Esophagus squamous epithelium (tissue), 5 donors: Measurements from ENCODE around the gene C10orf95. TPM values are rescaled to one million over a fixed set of nuclear protein-coding genes. Genes with fewer than 3 reads are reported as not detected.
"Not testable (repeated sequence)": the region's sequence is repeated elsewhere in the genome, so short reads cannot be mapped to it uniquely, and the experiment has no call there.

ENCODE experiments used
- DNase-seq: peaks from one replicate; lab custom pipeline; 2025; lab: John Stamatoyannopoulos, UW
- H3K27ac ChIP-seq, 4 donors: fragments of 200-600 bp; sonication (generic); one replicate each; pipeline ENCODE4 v1.5.1; 2016 to 2019; ENCODE audit warnings: mild to moderate bottlenecking in 1 of 4
- H3K27me3 ChIP-seq, 4 donors: fragments of 200-600 bp; sonication (generic); 1 replicate in 3 of 4; 2 replicates in 1 of 4; pipeline versions ENCODE4 v1.5.1 to v1.6.0; 2017 to 2021; ENCODE audit warnings: antibody characterized with exemption in 1 of 4
- H3K36me3 ChIP-seq, 3 donors: fragments of 200-600 bp; sonication (generic); one replicate each; pipeline ENCODE4 v1.5.1; 2016 to 2019
- H3K4me1 ChIP-seq, 3 donors: fragments of 200-600 bp; sonication (generic); one replicate each; pipeline ENCODE4 v1.5.1; 2017 to 2019
- H3K4me3 ChIP-seq, 4 donors: fragments of 200-600 bp; sonication (generic); 1 replicate in 3 of 4; 2 replicates in 1 of 4; pipeline ENCODE4 v1.5.1; 2016 to 2019; ENCODE audit warnings: mild to moderate bottlenecking in 2 of 4, moderate library complexity in 1 of 4
- H3K9me3 ChIP-seq, 3 donors: fragments of 200-600 bp; sonication (generic); one replicate each; pipeline ENCODE4 v1.5.1; 2016 to 2019
- POLR2A ChIP-seq, 4 donors: fragments of 450-650 bp; IDR thresholded peaks; one replicate each; pipeline ENCODE4 v1.6.1; 2017; ENCODE audit warnings: antibody characterized with exemption in 4 of 4, mild to moderate bottlenecking in 4 of 4, moderate library complexity in 3 of 4
- WGBS, 2 donors: methylation state at CpG; one replicate each; pipeline ENCODE4 v1.1.5; 2018; 5-methylcytosine and 5-hydroxymethylcytosine counted together
- intact Hi-C: fragments of 100-400 bp; cut with DNase I; formaldehyde crosslinking; loops from one replicate; pipeline ENCODE4 v1.15.0; 2022
- total RNA-seq, 4 donors: library from RNA; depleted of rRNA; stranded (reverse); fragments of >200 nt; gene quantifications; one replicate each; pipeline ENCODE4 v1.1.0, GENCODE V29; 2016
- TF ChIP-seq, protein P1 (sequence below), 6 experiments: fragments of 450-650 bp in 4 of 6; fragments of 200-600 bp in 2 of 6; sonication (generic) in 2 of 6; IDR thresholded peaks; one replicate each; pipeline ENCODE4 v1.5.1; 2016 to 2019; ENCODE audit warnings: antibody characterized with exemption in 6 of 6, mild to moderate bottlenecking in 4 of 6, moderate library complexity in 4 of 6
- donor health status: DM: yes; HTN: yes; CAD: no.

Gene C10orf95
- total RNA-seq, 4 donors from 2014 or later = 0.23 to 1.9 (median 1.1) TPM; not detected in 1

DNA sequence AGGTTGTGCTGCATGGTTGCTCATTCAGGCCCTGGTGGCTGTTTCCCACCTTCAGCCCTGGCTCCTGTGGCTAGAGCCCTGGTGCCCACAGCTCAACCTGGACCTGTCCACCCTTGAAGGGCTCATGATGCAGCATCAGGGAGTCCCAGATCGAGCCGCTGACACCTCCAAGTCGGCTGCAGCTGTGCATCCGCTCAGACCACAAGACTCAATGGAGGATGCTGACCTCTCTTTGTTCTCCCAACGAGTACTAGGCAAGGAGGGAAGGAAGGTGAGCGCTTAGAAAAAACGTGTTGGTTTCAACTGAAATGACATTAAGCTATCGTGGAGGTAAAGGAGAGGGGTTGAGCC lies 9.5 kb upstream of the C10orf95 start:
- Histone ChIP-seq H3K4me1 (peaks cover 3 to 34% (median 18%) of the 10 kb centered on the region in 3 donors), H3K4me3 (peak overlapping the region; percentile 39 to 73 (median 59)), H3K9me3 (no peaks in the 10 kb centered on the region), H3K36me3 (peaks cover 0 to 1% (median 0%) of the 10 kb centered on the region in 3 donors), H3K27me3 (no peaks in the 10 kb centered on the region), H3K27ac (peak overlapping the region; percentile 7 to 64 (median 56))
- 9 to 27% methylated on average over 7 to 8 of the region's 8 CpGs for WGBS, 2 donors
- intact Hi-C loops = no loop called here
- DNase-seq = no peak
- TF ChIP-seq, protein P1, sequence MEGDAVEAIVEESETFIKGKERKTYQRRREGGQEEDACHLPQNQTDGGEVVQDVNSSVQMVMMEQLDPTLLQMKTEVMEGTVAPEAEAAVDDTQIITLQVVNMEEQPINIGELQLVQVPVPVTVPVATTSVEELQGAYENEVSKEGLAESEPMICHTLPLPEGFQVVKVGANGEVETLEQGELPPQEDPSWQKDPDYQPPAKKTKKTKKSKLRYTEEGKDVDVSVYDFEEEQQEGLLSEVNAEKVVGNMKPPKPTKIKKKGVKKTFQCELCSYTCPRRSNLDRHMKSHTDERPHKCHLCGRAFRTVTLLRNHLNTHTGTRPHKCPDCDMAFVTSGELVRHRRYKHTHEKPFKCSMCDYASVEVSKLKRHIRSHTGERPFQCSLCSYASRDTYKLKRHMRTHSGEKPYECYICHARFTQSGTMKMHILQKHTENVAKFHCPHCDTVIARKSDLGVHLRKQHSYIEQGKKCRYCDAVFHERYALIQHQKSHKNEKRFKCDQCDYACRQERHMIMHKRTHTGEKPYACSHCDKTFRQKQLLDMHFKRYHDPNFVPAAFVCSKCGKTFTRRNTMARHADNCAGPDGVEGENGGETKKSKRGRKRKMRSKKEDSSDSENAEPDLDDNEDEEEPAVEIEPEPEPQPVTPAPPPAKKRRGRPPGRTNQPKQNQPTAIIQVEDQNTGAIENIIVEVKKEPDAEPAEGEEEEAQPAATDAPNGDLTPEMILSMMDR (IDR thresholded peaks at IDR 0.05) = no peak
- no peak for TF ChIP-seq POLR2A (IDR thresholded peaks at IDR 0.05)

DNA sequence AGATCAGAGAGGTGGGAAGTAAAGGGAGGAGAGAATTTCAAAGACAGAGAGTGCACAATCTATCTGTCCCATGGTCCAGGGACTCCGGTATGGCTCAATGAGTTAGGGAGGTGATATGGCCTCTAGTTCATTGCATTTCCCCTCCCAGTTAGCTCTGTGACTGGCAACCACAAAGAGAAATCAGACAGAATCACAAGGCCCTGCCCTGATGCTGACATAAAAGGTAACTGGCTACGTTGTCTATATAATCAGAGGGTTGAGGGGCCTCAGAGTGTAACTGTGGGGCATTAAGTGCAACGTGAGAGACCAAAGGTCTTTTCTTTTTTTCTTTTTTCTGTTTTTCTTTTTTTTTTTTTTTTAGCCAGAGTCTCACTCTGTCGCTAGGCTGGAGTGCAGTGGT lies 7.3 kb upstream of the C10orf95 start:
- Histone ChIP-seq H3K27ac (no peak overlapping the region), H3K9me3 (no peaks in the 10 kb centered on the region), H3K36me3 (peaks cover 0 to 12% (median 0%) of the 10 kb centered on the region in 3 donors), H3K27me3 (no peaks in the 10 kb centered on the region), H3K4me1 (peaks cover 3 to 46% (median 18%) of the 10 kb centered on the region in 3 donors), H3K4me3 (no peak overlapping the region)
- 75 to 81% methylated on average over 4 of the region's 4 CpGs for WGBS, 2 donors
- no peak for TF ChIP-seq POLR2A (IDR thresholded peaks at IDR 0.05)
- TF ChIP-seq, protein P1 (IDR thresholded peaks at IDR 0.05) = no peak
- DNase-seq = no peak
- intact Hi-C loops = no loop called here

DNA sequence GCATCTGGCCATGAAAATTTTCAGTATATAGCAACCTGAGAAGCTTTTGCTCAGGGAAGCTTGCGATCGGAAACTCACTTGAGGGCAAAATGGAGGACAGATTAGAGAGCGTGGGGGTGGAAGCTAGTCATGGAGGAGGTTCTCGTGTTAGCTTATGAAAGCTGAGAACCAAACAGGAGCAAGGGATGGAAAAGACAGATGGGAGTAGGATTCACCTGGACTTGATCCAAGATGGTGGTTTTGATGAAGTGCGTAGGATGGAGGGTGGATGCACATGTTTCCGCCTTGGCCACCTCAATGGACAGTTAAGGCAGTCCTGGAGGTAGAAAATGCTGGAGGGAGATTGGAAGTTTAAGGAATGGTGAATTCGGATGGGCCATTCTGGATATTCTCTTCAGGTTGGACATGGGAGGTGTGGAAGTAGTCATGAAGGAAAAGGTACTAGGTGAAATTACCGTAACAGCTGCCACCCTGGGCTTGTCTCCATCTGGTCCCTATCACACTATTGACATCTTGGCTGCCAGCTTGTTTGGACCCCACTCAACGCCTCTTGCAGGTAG lies 6.3 kb upstream of the C10orf95 start:
- TF ChIP-seq, protein P1 (IDR thresholded peaks at IDR 0.05) = no peak
- TF ChIP-seq POLR2A (IDR thresholded peaks at IDR 0.05) = no peak
- Histone ChIP-seq H3K9me3 (no peaks in the 10 kb centered on the region), H3K4me1 (peaks cover 11 to 46% (median 18%) of the 10 kb centered on the region in 3 donors), H3K36me3 (peaks cover 0 to 12% (median 0%) of the 10 kb centered on the region in 3 donors), H3K4me3 (no peak overlapping the region), H3K27ac (no peak overlapping the region), H3K27me3 (no peaks in the 10 kb centered on the region)
- 86 to 87% methylated on average over 9 of the region's 9 CpGs for WGBS, 2 donors
- intact Hi-C loops = no loop called here
- DNase-seq = no peak

DNA sequence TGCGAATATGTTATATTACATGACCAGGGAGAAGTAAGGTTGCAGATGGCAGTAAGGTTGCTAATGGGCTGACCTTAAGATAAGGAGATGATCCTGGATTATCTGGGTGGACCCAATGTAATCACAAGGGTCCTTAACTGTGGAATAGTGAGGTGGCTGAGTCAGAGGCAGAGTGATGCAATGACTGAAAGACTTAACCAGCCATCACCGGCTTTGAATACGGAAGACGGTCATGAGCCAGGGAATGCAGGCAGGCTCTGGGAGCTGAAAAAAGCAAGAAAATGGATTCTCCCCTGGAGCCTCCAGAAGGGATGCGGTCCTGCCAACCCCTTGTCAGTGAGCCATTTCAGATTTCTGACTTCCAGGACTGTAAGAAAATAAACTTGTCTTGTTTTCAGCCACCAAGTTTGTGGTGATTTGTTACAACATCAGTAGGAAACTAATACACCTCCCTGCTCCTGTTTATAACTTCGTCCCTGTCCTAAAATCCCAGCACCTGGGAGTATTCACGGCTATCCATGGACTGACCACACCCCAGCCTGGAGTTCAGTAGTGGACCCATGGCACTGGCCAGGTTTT lies 4.6 kb upstream of the C10orf95 start:
- Histone ChIP-seq H3K4me1 (peaks cover 15 to 46% (median 21%) of the 10 kb centered on the region in 3 donors), H3K27me3 (no peaks in the 10 kb centered on the region), H3K27ac (peak overlapping the region in 2 of 4 donors; percentile 36 to 51), H3K4me3 (no peak overlapping the region), H3K9me3 (no peaks in the 10 kb centered on the region), H3K36me3 (peaks cover 0 to 12% (median 0%) of the 10 kb centered on the region in 3 donors)
- TF ChIP-seq, protein P1 (IDR thresholded peaks at IDR 0.05) = no peak
- no peak for TF ChIP-seq POLR2A (IDR thresholded peaks at IDR 0.05)
- intact Hi-C loops = no loop called here
- no peak for DNase-seq
- 44 to 52% methylated on average over 7 of the region's 7 CpGs for WGBS, 2 donors

DNA sequence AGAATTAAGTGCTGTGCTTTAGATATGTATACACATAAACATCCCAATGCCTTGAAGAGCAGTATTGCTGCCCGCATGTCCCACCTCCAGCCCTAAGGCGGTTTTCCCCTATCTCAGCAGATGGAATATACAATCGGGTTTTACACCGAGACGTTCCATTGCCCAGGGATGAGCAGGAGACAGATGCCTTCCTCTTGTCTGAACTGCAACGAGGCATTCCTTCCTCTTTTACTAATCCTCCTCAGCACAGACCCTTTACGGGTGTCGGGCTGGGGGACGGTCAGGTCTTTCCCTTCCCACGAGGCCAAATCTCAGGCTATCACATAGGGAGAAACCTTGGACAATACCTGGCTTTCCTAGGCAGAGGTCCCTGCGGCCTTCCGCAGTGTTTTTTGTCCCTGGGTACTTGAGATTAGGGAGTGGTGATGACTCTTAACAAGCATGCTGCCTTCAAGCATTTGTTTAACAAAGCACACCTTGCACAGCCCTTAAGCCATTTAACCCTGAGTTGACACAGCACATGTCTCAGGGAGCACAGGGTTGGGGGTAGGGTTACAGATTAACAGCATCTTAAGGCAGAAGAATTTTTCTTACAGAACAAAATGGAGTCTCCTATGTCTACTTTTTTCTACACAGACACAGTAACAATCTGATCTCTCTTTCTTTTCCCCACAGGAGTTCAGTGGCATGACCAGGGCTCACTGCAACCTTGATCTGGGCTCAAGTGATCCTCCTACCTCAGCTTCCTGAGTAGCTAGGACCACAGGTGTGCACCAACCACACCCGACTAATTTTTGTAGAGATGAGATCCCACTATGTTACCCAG lies 3.5 kb upstream of the C10orf95 start:
- H3K27me3 ChIP-seq, H3K9me3 ChIP-seq, DNase-seq, H3K4me3 ChIP-seq, intact Hi-C loops: not testable (repeated sequence)
- Histone ChIP-seq H3K27ac (peak overlapping the region in 3 of 4 donors; percentile 8 to 39 (median 28)), H3K36me3 (peaks cover 0 to 12% (median 0%) of the 10 kb centered on the region in 3 donors), H3K4me1 (peaks cover 16 to 46% (median 16%) of the 10 kb centered on the region in 3 donors)
- WGBS, 2 donors = 61 to 62% methylated on average over 11 to 12 of the region's 13 CpGs
